IMR-90 (cell line): ENCODE data around the gene OSBPL9. TPM values are rescaled to one million over a fixed set of nuclear protein-coding genes. Genes with fewer than 3 reads are reported as not detected.

Source experiments
- ATAC-seq: fragments of 200-7000 bp; cut with Tn5 transposase; 2 replicates; pipeline ENCODE4 v1.9.1; 2020; ENCODE audit warnings: low read depth, mild to moderate bottlenecking, moderate library complexity
- BruUV-seq: library from RNA; stranded (reverse); fragments of 400-500 nt; replicated peaks from 2 replicates; lab custom pipeline; 2021; lab: Mats Ljungman, UMichigan
- CTCF ChIA-PET: fragments of 300-600 bp; formaldehyde crosslinking; extraction: SDS; loops from one replicate; lab custom pipeline; 2021; ENCODE audit warnings: antibody characterized with exemption; lab: Yijun Ruan, JAX
- POLR2A ChIA-PET: fragments of 300-600 bp; sonication (Branson Sonifier 250); formaldehyde crosslinking; loops from one replicate; lab custom pipeline; 2022; ENCODE audit warnings: antibody characterized with exemption; ENCODE audit not compliant: unreplicated experiment; lab: Charles Lee
- DNase-seq: peaks from one replicate; pipeline ENCODE4 v3.0.0; 2013
- H2AFZ ChIP-seq: replicated peaks from 2 replicates; pipeline ENCODE3; 2013; ENCODE audit warnings: low read length, mild to moderate bottlenecking; ENCODE audit not compliant: poor library complexity
- H2AK5ac ChIP-seq: 2 replicates; pipeline ENCODE4 v1.6.1; 2013; ENCODE audit warnings: low read depth, low read length, inconsistent platforms
- H2AK9ac ChIP-seq: replicated peaks from 2 replicates; pipeline ENCODE3; 2013; ENCODE audit warnings: mild to moderate bottlenecking, low read depth, low read length, moderate library complexity; ENCODE audit not compliant: poor library complexity
- H2BK120ac ChIP-seq: 2 replicates; pipeline ENCODE4 v1.6.1; 2013; ENCODE audit warnings: low read depth, low read length, inconsistent platforms
- H2BK15ac ChIP-seq: 3 replicates; pipeline ENCODE4 v1.6.1; 2013; ENCODE audit warnings: low read depth, low read length, inconsistent platforms
- H2BK20ac ChIP-seq: 2 replicates; pipeline ENCODE4 v1.6.1; 2013; ENCODE audit warnings: low read depth, mild to moderate bottlenecking, inconsistent platforms, low read length, moderate library complexity
- H2BK5ac ChIP-seq: 2 replicates; pipeline ENCODE4 v1.6.1; 2013; ENCODE audit warnings: mild to moderate bottlenecking, low read depth, low read length, inconsistent platforms; ENCODE audit not compliant: poor library complexity, severe bottlenecking
- H3K14ac ChIP-seq: replicated peaks from 2 replicates; pipeline ENCODE4 v1.6.1; 2013; ENCODE audit warnings: low read depth, low read length, inconsistent platforms
- H3K18ac ChIP-seq: 2 replicates; pipeline ENCODE4 v1.6.1; 2013; ENCODE audit warnings: low read depth, low read length, control low read depth
- H3K23ac ChIP-seq: 2 replicates; pipeline ENCODE4 v1.6.1; 2013; ENCODE audit warnings: low read depth, low read length, inconsistent platforms
- H3K27ac ChIP-seq: 2 replicates; pipeline ENCODE4 v1.5.1; 2013; ENCODE audit warnings: mild to moderate bottlenecking, control low read depth, low read length; ENCODE audit not compliant: insufficient read depth
- H3K27me3 ChIP-seq: 2 replicates; pipeline ENCODE4 v1.6.1; 2013; ENCODE audit warnings: low read length; ENCODE audit not compliant: control insufficient read depth, insufficient read depth
- H3K36me3 ChIP-seq: 2 replicates; pipeline ENCODE4 v1.6.1; 2013; ENCODE audit warnings: low read length, mixed read lengths; ENCODE audit not compliant: control insufficient read depth, insufficient read depth
- H3K4ac ChIP-seq: 2 replicates; pipeline ENCODE4 v1.6.1; 2013; ENCODE audit warnings: low read depth, low read length, inconsistent platforms
- H3K4me1 ChIP-seq: 2 replicates; pipeline ENCODE4 v1.6.1; 2013; ENCODE audit warnings: low read length, mixed read lengths; ENCODE audit not compliant: control insufficient read depth, insufficient read depth
- H3K4me2 ChIP-seq: 2 replicates; pipeline ENCODE4 v1.6.1; 2013; ENCODE audit warnings: low read depth, mild to moderate bottlenecking, control low read depth, low read length, moderate library complexity
- H3K4me3 ChIP-seq: 2 replicates; pipeline ENCODE4 v1.5.1; 2013; ENCODE audit warnings: low read depth, mild to moderate bottlenecking, control low read depth, low read length, moderate library complexity; ENCODE audit not compliant: insufficient read depth
- H3K56ac ChIP-seq: 2 replicates; pipeline ENCODE4 v1.6.1; 2013; ENCODE audit warnings: low read length, inconsistent platforms; ENCODE audit not compliant: insufficient read depth; ENCODE audit errors: extremely low read depth
- H3K79me1 ChIP-seq, 2 experiments: 2 replicates each; pipeline ENCODE4 v1.6.1; 2013; ENCODE audit warnings: low read length in 2 of 2, inconsistent platforms in 1 of 2, low read depth in 1 of 2
- H3K9ac ChIP-seq: 2 replicates; pipeline ENCODE4 v1.6.1; 2013; ENCODE audit warnings: low read depth, low read length, control low read depth
- H3K9me1 ChIP-seq: 2 replicates; pipeline ENCODE4 v1.6.1; 2013; ENCODE audit warnings: low read length, inconsistent platforms; ENCODE audit not compliant: insufficient read depth
- H3K9me3 ChIP-seq: 2 replicates; pipeline ENCODE4 v1.6.1; 2013; ENCODE audit warnings: low read length; ENCODE audit not compliant: control insufficient read depth, insufficient read depth
- H4K20me1 ChIP-seq: 2 replicates; pipeline ENCODE4 v1.6.1; 2013; ENCODE audit warnings: low read length, inconsistent platforms; ENCODE audit not compliant: insufficient read depth
- H4K5ac ChIP-seq: 2 replicates; pipeline ENCODE4 v1.6.1; 2013; ENCODE audit warnings: mild to moderate bottlenecking, low read depth, low read length, control low read depth
- H4K8ac ChIP-seq, 2 experiments: 2 replicates each; pipeline ENCODE4 v1.6.1; 2013; ENCODE audit warnings: low read depth in 2 of 2, low read length in 2 of 2, control low read depth in 1 of 2, inconsistent platforms in 1 of 2
- H4K91ac ChIP-seq: 2 replicates; pipeline ENCODE4 v1.6.1; 2013; ENCODE audit warnings: low read depth, low read length, inconsistent platforms; ENCODE audit not compliant: insufficient read depth
- BHLHE40 ChIP-seq: fragments of 150-350 bp; IDR thresholded peaks from 2 replicates; pipeline ENCODE4 v1.6.1; 2016; ENCODE audit warnings: mild to moderate bottlenecking, low read depth, low read length
- CEBPB ChIP-seq: IDR thresholded peaks from 2 replicates; pipeline ENCODE4 v1.6.1; 2012; ENCODE audit warnings: low read depth, low read length, improper control_type of control experiment
- CHD1 ChIP-seq: IDR thresholded peaks from 2 replicates; pipeline ENCODE4 v1.6.1; 2012; ENCODE audit warnings: low read depth, low read length, improper control_type of control experiment
- ELK1 ChIP-seq: fragments of 150-350 bp; IDR thresholded peaks from 2 replicates; pipeline ENCODE4 v1.6.1; 2016; ENCODE audit warnings: low read depth, mild to moderate bottlenecking, low read length, moderate library complexity, borderline replicate concordance
- FOS ChIP-seq: fragments of 150-350 bp; IDR thresholded peaks from 2 replicates; pipeline ENCODE4 v1.6.1; 2016; ENCODE audit warnings: low read depth, low read length
- MAFK ChIP-seq: IDR thresholded peaks from 2 replicates; pipeline ENCODE4 v1.6.1; 2012; ENCODE audit warnings: low read depth, low read length, improper control_type of control experiment
- MAZ ChIP-seq: IDR thresholded peaks from 2 replicates; pipeline ENCODE4 v1.6.1; 2012; ENCODE audit warnings: low read depth, mild to moderate bottlenecking, low read length, improper control_type of control experiment, moderate library complexity, borderline replicate concordance
- MXI1 ChIP-seq: IDR thresholded peaks from 2 replicates; pipeline ENCODE4 v1.6.1; 2012; ENCODE audit warnings: low read depth, mild to moderate bottlenecking, low read length, moderate library complexity, borderline replicate concordance
- NFE2L2 ChIP-seq: fragments of 150-350 bp; IDR thresholded peaks from 2 replicates; pipeline ENCODE4 v1.6.1; 2016; ENCODE audit warnings: low read depth, mild to moderate bottlenecking, low read length
- POLR2A ChIP-seq: IDR thresholded peaks from 2 replicates; pipeline ENCODE4 v1.6.1; 2012; ENCODE audit warnings: mild to moderate bottlenecking, low read depth, low read length
- RAD21 ChIP-seq: IDR thresholded peaks from 2 replicates; pipeline ENCODE4 v1.6.1; 2012; ENCODE audit warnings: low read length, improper control_type of control experiment
- RCOR1 ChIP-seq: IDR thresholded peaks from 2 replicates; pipeline ENCODE4 v1.6.1; 2012; ENCODE audit warnings: mild to moderate bottlenecking, low read length, improper control_type of control experiment; ENCODE audit not compliant: insufficient replicate concordance
- RFX5 ChIP-seq: IDR thresholded peaks from 2 replicates; pipeline ENCODE4 v1.8.0; 2012; ENCODE audit warnings: low read depth, mild to moderate bottlenecking, low read length, moderate library complexity
- SMC3 ChIP-seq: fragments of 150-350 bp; IDR thresholded peaks from 2 replicates; pipeline ENCODE4 v1.6.1; 2016; ENCODE audit warnings: low read depth, mild to moderate bottlenecking, antibody characterized with exemption, low read length, moderate library complexity
- WGBS, 2 experiments: methylation state at CpG; one replicate each; pipeline versions ENCODE4 v1.1.5 to v1.1.7; 2013; ENCODE audit warnings: missing lambda C conversion rate in 2 of 2; ENCODE audit not compliant: insufficient read length in 1 of 2; ENCODE audit errors: extremely low coverage in 2 of 2; 5-methylcytosine and 5-hydroxymethylcytosine counted together
- dilution Hi-C: fragments of 300-500 bp; cut with HindIII; formaldehyde crosslinking; loops from one replicate; pipeline ENCODE4 v1.14.3; 2018; ENCODE audit warnings: low sequenced_read_pairs; ENCODE audit not compliant: unreplicated experiment
- in situ Hi-C: fragments of 300-500 bp; cut with MboI; formaldehyde crosslinking; loops from 3 replicates; pipeline ENCODE4 v1.14.3; 2019; ENCODE audit warnings: low sequenced_read_pairs, inconsistent platforms, mixed read lengths
- intact Hi-C: fragments of 100-400 bp; cut with micrococcal nuclease; formaldehyde crosslinking; loops from 2 replicates; pipeline ENCODE4 v1.10.0; 2022
- polyA plus RNA-seq, 3 experiments: library from polyadenylated mRNA; depleted of rRNA; stranded (reverse); fragments of >200 nt; gene quantifications; 2 replicates each; pipeline ENCODE4 v1.2.3, GENCODE V29; 2012; ENCODE audit warnings: low replicate concordance in 1 of 3
- total RNA-seq: library from RNA; depleted of rRNA; stranded (reverse); fragments of >200 nt; gene quantifications from 2 replicates; pipeline ENCODE4 v1.2.3, GENCODE V29; 2012
- TF ChIP-seq, protein P1 (sequence below): fragments of 150-350 bp; IDR thresholded peaks from 2 replicates; pipeline ENCODE4 v1.6.1; 2017; ENCODE audit warnings: mild to moderate bottlenecking, antibody characterized with exemption, low read length, low read depth

OSBPL9 gene
- total and polyA plus RNA-seq, 2 of the 4 experiments (the other 2 are of a cell fraction): 51.4 to 127 TPM

DNA sequence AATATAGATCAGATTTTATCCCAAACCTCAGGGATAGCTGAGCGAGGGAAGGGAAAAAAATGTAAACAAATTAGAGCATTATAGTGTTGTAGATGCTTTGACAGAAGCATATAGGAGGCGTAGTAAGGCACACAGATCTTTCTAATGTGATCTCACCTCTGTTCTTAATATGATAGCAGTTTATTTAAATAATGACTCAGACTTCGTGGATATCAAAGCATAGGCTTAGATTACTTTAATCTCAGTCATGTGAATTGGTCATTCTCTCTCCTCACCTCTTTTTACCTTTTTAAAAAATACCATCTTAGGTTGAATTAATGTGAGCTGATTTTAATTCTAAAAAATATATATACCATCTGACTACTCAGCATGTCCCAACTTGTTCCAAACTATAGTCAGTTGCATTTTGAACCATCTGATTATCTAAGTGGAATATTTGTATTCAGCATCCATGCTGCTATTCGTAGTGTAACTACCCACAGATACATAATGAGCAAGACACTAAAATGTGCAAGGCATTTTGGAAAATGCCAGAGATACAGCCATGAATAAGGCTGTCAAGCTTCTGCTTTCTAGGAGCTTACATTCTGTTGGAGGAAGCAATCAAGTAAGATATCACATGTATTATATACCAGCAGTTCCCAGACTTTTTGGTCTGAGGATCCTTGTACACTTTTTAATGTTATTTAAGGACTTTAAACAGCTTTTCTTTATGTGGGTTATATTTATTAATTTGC lies 76.7 kb downstream of the OSBPL9 start:
- intact Hi-C loops: no loop called here
- Histone ChIP-seq H3K4me1 (peaks cover 23% of the 10 kb centered on the region), H3K9me1 (peaks cover 9% of the 10 kb centered on the region), H3K9me3 (no peaks in the 10 kb centered on the region), H3K4me2 (peak overlapping the region; percentile 65; the same call in 1 of the 2 replicates), H3K36me3 (no peaks in the 10 kb centered on the region), H4K20me1 (no peaks in the 10 kb centered on the region; the same call in 1 of the 2 replicates), H2AK9ac (no peak overlapping the region), H2BK15ac (no peak overlapping the region), H2AFZ (no peak overlapping the region), H3K56ac (no peak overlapping the region), H3K4ac (no peak overlapping the region; the same call in 1 of the 2 replicates), H3K18ac (peak overlapping the region; percentile 83), H4K91ac (peak overlapping the region; percentile 46; the same call in 1 of the 2 replicates), H2AK5ac (no peak overlapping the region), H3K4me3 (no peak overlapping the region), H2BK120ac (peak overlapping the region; percentile 72; the same call in 1 of the 2 replicates), H3K9ac (no peak overlapping the region), H4K5ac (peak overlapping the region; percentile 70; the same call in 1 of the 2 replicates), H2BK20ac (peak overlapping the region; percentile 89; the same call in 1 of the 2 replicates), H3K79me1 (peaks cover 15 to 46% of the 10 kb centered on the region in 2 experiments), H3K27me3 (no peaks in the 10 kb centered on the region), H2BK5ac (peak overlapping the region; percentile 69), H3K27ac (no peak overlapping the region), H3K23ac (peak overlapping the region; percentile 26; the same call in 1 of the 2 replicates), H4K8ac (peak overlapping the region in 1 of 2 experiments; percentile 57; a peak in 1 of 4 replicates), H3K14ac (0 out of 2 replicates have a peak overlapping the region, but pooled peaks have one; percentile 77)
- in situ Hi-C loops: no loop called here
- dilution Hi-C loops: no loop called here
- no TSS peak for BruUV-seq
- ATAC-seq (peak; percentile 40), DNase-seq (peak; percentile 55)
- CTCF ChIA-PET: interaction anchor here (0.6 kb wide), 3 partner anchors 41 to 116 kb away, joined by 3 to 7 read pairs (median 4); no protein-coding TSS in a partner anchor
- POLR2A ChIA-PET: no interaction called here
- no CpG with 5 or more reads among the region's 4 CpGs for WGBS, 2 experiments
- TF ChIP-seq BHLHE40 (peak; percentile 91), RAD21 (no peak), MAZ (no peak), ELK1 (no peak), CEBPB (no peak), POLR2A (no peak), RFX5 (no peak), FOS (peak; percentile 49; the same call in 1 of the 2 replicates), MAFK (no peak), CHD1 (no peak), SMC3 (no peak), NFE2L2 (no peak), MXI1 (no peak), RCOR1 (no peak)
- TF ChIP-seq, protein P1, sequence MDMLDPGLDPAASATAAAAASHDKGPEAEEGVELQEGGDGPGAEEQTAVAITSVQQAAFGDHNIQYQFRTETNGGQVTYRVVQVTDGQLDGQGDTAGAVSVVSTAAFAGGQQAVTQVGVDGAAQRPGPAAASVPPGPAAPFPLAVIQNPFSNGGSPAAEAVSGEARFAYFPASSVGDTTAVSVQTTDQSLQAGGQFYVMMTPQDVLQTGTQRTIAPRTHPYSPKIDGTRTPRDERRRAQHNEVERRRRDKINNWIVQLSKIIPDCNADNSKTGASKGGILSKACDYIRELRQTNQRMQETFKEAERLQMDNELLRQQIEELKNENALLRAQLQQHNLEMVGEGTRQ: no peak
